HG03521 (cell line): ENCODE data around the gene CD248.
A peak's percentile ranks its signal among the peaks of the same experiment; 100 is the strongest.
"Not testable (repeated sequence)": the region's sequence is repeated elsewhere in the genome, so short reads cannot be mapped to it uniquely, and the experiment has no call there.

ENCODE experiments used
- ATAC-seq: cut with Tn5 transposase; IDR thresholded peaks from one replicate; pipeline ENCODE4 v1.9.1; 2021; ENCODE audit warnings: mild to moderate bottlenecking, moderate library complexity; ENCODE audit not compliant: unreplicated experiment

CD248 gene

GRCh38 chr11:66316849-66317251 lies at the start of gene CD248:
CD248 (minus strand) TSS chr11:66317044; CDS start chr11:66317027, 17 bp downstream.
- no peak for ATAC-seq

- no peak for ATAC-seq
Observed at GRCh38 chr11:66365711-66366619, 49.1 kb upstream of the CD248 start.

DNA sequence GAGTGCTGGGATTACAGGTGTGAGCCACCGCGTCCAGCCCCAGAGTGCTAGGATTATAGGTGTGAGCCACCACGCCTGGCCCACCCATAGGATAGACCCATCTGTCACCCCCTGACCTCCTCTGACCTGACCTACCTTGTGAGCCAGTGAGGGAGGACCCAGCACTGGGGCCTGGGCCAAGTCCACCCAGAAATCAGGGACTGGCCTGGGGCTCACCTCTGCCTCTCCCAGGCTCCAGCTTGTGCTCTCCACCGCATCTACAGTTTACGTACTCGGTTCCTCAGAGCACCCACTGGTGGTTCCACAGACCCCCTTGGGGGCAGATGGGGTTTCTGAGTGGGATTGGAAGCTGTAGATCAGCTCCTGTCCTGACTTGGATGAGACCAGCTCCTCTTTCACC lies 48.3 kb upstream of the CD248 start:
- no peak for ATAC-seq

DNA sequence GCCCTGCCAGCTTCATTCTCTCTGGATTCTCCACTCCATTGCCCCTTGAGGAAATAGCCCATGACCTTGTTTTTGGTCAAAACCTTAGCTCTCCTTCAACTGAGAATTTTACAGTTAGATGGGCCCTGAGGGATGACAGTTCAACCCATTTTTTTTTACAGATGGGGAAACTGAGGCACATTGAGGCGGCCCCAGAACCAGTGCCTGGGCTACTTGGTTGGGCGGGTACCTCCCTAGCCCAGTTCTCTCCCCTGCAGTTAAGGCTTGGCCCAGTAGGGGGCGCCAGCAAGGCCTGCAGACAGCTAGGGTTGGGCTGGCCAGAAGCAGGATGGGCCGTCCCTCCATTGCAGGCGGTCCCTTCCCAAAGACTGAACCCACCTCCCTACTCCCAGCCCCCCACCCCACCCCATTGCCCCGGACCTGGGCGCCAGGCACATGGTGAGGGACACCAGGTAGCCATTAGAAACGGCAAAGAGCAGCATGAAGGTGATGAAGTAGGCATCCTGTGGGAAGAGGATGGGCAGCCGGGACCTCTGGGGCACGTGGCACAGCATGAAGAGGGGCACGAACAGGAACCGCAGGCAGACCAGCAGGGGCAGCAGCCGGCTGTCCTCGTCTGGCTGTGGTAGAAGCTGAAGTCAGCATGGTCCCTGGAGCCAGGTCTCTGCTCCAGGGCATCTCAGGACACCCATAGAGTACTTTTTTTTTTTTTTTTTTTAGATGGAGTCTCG lies 47.1 kb upstream of the CD248 start:
- no peak for ATAC-seq

DNA sequence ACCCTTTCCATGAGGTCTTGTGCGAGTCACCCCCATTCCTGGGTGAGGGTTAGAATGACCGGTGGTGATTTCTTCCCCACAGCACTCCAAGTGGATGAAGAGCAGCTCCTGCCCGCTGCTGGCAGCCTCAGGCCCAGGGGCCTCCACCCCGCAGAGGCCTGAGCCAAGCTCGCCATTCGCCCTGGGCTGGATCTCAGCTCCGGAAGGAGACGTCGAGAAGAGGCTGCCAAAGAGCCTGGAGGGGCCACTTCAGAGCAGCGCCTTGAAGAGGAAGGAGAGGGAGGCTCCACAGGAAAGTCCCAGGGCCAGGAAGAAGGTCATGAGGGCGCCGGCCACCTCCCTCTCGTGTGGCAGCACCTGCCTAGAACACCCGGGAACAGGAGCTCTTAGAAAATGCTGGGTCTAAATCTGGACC lies 46.4 kb upstream of the CD248 start:
- ATAC-seq: no peak

- ATAC-seq: no peak
Observed at GRCh38 chr11:66362481-66363147, 45.8 kb upstream of the CD248 start.

- no peak for ATAC-seq
Observed at GRCh38 chr11:66361502-66361941, 44.7 kb upstream of the CD248 start.

GRCh38 chr11:66360406-66361073 lies 43.7 kb upstream of the CD248 start:
- no peak for ATAC-seq

DNA sequence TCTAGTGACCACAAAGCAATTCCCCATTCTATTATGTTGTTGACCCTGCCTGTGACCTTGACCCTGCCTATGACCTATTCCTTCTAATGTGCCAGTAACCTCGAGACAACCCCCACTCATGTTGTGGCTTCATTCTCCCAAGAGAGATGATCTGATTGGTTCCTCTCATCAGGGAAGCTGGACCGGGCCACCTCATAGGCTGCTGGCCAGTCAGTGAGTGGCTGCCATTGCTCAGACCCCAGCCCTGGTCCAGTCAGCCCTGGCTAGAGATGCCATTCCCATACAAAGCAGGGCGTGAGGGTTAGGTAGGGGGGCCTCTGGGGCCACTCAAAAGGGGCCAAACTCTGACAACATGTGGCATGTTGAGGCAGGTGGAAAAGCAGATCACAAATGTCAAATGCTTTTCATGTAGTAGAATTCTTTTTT lies 42.8 kb upstream of the CD248 start:
- ATAC-seq: no peak

DNA sequence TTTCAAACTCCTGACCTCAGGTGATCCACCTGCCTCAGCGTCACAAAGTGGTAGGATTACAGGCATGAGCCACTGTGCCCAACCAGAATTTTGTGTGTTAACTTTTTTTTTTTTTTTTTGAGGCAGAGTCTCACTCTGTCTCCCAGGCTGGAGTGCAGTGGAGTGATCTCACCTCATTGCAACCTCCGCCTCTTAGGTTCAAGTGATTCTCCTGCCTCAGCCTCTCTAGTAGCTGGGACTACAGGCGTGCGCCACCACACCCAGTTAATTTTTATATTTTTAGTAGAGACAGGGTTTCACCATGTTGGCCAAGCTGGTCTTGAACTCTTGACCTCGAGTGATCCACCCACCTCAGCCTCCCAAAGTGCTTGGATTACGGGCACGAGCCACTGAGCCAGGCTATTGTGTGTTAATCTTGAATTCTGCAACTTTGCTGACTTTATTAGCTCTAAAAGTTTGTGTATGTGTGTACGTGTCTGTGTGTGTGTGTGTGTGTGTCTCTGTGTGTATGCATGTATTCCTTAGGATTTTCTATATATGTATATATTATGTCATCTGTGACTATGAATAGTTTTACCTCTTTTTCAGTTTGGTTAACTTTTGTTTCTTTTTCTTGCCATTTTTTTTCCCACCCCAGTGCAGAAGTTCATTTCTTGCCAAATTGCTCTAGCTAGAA lies 33.9 kb upstream of the CD248 start:
- not testable (repeated sequence) for ATAC-seq

GRCh38 chr11:66349084-66349386 lies 32.2 kb upstream of the CD248 start:
- ATAC-seq: no peak

DNA sequence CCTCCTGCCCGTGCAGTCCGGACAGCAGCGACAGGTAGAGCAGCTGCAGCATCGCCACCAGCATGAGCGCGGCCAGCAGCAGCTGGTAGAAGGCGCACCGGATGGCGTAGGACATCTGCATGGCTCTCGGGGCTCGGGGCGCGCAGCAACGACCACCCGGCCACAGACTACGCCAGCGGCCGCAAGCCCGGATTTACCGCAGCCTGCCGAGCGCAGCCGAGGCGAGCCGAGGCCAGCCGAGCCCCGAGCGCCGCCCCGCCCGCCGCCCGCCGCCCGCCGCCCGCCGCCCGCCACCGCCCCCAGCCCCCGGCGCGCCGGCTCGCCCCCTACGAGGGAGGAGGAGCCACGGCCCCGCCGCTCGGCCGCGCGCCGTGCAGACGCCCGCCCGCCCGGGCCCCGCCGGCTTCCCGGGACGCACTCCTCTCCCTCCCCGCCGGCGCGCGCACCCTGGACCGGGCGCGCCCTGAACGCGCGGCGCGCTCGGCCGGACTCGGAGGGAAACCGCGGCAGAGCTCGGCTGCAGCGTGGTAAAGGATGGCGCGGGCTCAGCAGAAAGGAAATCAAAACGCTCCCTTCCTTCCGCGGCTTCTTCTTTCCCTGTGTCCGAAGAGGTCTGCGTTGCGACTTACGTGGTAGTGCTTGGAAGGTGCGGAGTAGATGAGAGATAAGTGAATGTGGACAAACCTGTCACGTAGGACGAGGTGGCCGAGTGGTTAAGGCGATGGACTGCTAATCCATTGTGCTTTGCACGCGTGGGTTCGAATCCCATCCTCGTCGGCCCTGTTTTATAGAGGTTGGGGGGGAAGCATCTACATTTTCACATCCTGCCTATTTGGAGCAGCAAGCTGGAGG lies 30.8 kb upstream of the CD248 start, which contains the start of gene B4GAT1:
Gene B4GAT1, minus strand, starts transcription at position 205 of the 852 bp plus-strand sequence. Its CDS starts 84 bp downstream, at position 121.
- peak; percentile 31 for ATAC-seq

DNA sequence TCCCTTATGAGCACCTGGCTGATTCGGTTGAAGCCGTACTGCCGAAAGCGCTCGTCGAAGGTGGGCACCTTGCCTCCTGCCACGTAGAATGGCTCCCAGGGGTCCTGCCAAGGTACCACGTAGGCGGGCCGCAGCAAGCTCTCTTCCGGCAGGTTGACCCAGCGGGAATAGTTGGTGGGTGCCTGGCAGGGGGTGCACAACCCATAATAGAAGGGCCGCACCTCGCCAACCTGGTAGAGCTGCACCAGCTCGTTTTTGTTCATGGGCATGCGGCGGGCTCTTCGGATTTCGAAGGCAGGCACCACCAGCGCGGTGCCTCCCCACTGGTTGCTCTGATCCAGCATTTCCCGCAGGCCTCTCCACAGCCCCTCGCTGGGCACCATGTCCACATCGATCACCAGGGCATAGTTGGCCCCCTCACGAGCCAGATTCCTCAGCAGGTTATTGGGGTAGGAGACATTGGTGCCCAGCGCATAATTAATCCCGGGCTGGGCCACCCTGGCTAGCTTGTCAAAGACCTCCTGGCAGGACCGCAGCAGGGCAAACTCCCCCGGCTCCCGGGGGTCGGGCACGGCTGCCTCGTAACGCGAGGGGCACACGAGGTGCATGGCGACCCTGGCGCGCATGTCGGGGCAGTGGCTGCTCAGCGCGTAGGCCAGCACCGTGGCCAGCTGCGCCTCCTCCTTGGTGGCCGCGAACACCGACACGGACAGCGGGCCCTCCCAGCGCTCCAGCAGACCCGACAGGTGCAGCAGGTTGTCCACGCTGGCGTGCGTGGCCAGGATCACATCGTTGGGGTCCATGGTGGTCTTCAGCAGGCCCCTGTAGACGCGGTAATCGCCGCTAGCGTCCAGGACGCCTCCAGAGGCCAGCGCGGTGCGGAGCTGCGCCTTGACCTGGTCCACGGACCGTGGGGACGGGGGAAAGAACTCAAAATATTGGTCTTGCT lies 29.9 kb upstream of the CD248 start:
- ATAC-seq: no peak

DNA sequence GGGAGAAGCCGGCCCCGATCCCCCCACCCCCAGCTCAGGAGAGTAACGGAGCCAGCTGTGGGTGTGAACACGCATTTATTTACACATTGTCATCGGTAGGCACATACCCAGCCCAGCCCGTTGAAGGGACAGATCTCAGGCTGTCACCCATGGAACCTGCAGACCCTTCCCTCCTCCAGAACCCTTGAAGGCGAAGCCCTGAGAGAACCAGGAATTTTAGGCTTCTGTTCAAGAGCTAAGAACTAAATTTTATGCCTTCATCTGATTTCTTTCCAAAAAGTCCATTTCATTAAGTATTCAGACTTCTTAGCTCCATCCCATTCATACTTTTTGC lies 28.4 kb upstream of the CD248 start:
- no peak for ATAC-seq

DNA sequence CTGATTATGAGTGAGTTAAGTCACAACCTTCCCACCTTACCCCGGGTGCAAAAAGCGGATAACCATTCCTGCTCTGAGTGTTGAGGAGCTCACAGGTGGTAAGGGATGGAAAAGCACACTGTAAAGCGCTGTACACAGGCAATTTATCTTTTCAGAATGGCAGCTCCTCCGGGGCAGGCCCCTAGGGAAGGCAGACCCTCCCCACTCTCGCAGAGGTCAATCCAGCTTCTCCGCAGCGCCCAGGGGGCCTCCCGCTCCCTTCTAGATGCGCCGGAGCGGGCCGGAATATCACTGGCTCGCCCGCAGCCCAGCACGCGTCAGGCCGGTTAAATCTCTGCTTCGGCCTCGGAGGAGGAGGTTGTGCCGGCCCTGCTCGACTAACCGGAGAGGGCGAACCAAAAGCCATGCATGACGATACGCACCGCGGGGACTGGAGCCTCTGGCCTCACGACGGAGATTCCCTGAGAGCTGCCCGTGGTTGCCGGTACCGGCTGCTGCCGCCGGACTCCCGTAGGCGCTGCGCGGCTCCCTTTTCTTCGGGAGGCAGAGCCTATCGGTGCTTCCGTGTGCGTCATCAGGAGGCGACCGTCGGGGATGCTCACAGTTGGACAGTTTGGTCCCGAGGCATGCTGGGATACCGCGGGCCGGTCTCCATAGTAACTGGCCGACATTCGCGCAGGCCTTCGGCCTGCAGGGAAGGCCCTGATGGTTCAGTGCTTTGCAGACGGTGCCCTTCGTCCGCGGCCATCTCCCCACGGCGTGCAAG lies 27.9 kb upstream of the CD248 start, which contains the start of gene BRMS1:
Gene BRMS1, minus strand, starts transcription at position 555 of the 766 bp plus-strand sequence. CDS start 2,870 bp downstream, outside the sequence.
- ATAC-seq: peak; percentile 64

DNA sequence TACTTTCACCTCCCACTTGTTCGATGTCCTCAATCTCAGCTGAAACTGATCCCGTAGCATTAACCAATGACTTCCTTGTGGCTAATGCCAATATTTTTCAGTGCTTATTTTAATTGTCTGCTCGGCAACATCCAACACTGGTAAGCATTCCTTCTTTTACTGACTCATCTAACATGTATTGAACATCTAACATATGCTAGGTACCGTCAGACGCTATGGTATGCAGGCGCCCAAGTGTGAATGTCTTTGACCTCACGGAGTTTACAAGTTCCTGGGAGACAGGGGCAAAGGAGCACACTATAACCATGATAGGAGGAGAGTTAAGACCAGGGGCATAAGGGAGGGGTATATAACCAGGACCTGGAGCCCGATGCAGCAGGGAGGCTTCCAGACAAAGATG lies 26.3 kb upstream of the CD248 start:
- ATAC-seq: no peak

DNA sequence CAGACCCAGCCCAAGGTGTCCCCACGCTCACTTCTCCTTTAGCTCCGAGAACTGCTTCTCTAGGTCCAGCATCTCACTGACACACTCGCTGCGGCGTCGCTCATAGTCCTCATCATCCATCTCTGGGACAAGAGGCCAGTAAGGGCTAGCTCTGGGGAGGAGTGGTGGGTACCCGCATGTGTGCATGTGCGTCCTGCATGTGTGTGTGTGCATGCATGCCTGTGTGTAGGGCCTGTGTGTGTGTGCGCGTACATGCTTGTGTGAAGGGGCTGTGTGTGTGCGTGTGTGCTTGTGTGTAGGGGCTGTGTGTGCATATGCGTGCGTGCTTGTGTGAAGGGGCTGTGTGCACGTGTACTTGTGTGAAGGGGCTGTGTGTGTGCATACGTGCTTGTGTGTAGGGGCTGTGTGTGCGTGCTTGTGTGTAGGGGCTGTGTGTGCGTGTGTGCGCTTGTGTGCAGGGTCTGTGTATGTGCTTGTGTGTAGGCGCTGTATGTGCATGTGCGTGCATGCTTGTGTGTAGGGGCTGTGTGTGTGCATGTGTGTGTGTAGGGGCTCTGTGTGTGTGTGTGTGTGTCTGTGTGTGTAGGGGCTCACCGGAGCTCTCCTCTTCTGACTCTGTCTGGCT lies 24.8 kb upstream of the CD248 start:
- ATAC-seq: no peak
